Ishikawa (cell line): Measurements from ENCODE around the gene ASIC2.

Experiments
- NFIC ChIP-seq: IDR thresholded peaks from 2 replicates; pipeline ENCODE4 v1.6.1; 2012
- TF ChIP-seq, protein P1 (sequence below): IDR thresholded peaks from 2 replicates; pipeline ENCODE4 v1.6.1; 2012
- TF ChIP-seq, protein P2 (sequence below): IDR thresholded peaks from 2 replicates; pipeline ENCODE4 v1.6.1; 2012; ENCODE audit warnings: low read depth, mild to moderate bottlenecking

Gene ASIC2

GRCh38 chr17:32964541-32964940 is 328.6 kb downstream of the ASIC2 start:
- TF ChIP-seq, protein P1, sequence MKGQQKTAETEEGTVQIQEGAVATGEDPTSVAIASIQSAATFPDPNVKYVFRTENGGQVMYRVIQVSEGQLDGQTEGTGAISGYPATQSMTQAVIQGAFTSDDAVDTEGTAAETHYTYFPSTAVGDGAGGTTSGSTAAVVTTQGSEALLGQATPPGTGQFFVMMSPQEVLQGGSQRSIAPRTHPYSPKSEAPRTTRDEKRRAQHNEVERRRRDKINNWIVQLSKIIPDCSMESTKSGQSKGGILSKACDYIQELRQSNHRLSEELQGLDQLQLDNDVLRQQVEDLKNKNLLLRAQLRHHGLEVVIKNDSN, result no peak
- TF ChIP-seq, protein P2, sequence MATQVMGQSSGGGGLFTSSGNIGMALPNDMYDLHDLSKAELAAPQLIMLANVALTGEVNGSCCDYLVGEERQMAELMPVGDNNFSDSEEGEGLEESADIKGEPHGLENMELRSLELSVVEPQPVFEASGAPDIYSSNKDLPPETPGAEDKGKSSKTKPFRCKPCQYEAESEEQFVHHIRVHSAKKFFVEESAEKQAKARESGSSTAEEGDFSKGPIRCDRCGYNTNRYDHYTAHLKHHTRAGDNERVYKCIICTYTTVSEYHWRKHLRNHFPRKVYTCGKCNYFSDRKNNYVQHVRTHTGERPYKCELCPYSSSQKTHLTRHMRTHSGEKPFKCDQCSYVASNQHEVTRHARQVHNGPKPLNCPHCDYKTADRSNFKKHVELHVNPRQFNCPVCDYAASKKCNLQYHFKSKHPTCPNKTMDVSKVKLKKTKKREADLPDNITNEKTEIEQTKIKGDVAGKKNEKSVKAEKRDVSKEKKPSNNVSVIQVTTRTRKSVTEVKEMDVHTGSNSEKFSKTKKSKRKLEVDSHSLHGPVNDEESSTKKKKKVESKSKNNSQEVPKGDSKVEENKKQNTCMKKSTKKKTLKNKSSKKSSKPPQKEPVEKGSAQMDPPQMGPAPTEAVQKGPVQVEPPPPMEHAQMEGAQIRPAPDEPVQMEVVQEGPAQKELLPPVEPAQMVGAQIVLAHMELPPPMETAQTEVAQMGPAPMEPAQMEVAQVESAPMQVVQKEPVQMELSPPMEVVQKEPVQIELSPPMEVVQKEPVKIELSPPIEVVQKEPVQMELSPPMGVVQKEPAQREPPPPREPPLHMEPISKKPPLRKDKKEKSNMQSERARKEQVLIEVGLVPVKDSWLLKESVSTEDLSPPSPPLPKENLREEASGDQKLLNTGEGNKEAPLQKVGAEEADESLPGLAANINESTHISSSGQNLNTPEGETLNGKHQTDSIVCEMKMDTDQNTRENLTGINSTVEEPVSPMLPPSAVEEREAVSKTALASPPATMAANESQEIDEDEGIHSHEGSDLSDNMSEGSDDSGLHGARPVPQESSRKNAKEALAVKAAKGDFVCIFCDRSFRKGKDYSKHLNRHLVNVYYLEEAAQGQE, result no peak
- no peak for TF ChIP-seq NFIC
